HG03520 (cell line): ENCODE measurements around the gene SCYGR3.

ENCODE experiments used
- ATAC-seq: cut with Tn5 transposase; IDR thresholded peaks from one replicate; pipeline ENCODE4 v1.9.1; 2021; ENCODE audit warnings: mild to moderate bottlenecking, moderate library complexity; ENCODE audit not compliant: unreplicated experiment

SCYGR3 gene

GRCh38 chr2:227566012-227566411 is 48.6 kb downstream of the SCYGR3 start:
- ATAC-seq, result no peak

DNA sequence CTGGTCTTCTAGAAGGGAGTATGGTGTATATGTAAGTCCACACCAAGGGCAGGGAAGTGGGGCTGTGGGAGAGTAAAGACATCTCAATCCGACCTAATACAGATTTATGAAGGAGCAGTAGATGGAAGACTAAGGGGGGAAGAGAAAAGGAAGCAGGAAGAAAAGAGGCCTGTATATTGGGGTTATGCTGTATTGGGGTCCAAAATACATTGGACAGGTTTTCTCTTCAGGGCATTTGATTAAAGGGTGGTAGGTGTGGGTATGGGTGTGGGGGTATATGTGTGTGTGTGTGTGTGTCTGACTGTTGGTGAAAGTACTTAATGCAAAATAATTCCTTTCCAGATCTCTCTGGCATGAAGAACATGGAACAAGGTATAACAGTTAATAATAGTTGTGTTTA is 49.6 kb downstream of the SCYGR3 start:
- no peak for ATAC-seq
